Activated CD4-positive, alpha-beta T cell treated with anti-CD3 and anti-CD28 coated beads, Interleukin-2, Interleukin-4, amounts not matched to agents 100 ng/mL and 50 ng/mL, durations not matched to agents 16 hours and 8 hours (primary cell): ENCODE results near the gene TMPRSS11E.
"Not testable (repeated sequence)": the region's sequence is repeated elsewhere in the genome, so short reads cannot be mapped to it uniquely, and the experiment has no call there.

Source experiments
- DNase-seq: peaks from one replicate; pipeline ENCODE4 v3.0.0-alpha.2; 2020; ENCODE audit warnings: low spot score

The TMPRSS11E gene, protein sequence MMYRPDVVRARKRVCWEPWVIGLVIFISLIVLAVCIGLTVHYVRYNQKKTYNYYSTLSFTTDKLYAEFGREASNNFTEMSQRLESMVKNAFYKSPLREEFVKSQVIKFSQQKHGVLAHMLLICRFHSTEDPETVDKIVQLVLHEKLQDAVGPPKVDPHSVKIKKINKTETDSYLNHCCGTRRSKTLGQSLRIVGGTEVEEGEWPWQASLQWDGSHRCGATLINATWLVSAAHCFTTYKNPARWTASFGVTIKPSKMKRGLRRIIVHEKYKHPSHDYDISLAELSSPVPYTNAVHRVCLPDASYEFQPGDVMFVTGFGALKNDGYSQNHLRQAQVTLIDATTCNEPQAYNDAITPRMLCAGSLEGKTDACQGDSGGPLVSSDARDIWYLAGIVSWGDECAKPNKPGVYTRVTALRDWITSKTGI

DNA sequence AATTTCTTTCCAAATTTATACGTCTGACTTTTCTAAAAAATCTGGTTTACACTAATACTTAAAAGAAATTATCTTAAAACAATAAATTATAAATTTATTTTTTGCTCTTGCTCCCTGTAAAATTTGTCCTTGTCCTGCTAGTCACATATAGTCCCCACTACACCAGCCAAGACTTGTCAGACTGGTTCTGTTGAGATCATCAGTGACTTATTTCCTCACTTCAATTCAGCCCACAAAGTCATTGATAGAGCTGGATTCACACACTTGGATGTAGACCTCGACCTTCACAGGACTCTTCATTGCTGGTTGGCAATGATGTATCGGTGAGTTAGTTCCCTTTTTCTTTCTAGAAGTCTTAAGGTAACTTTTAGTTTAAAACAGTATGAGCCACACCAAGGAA, at the start of gene TMPRSS11E:
TSS of gene TMPRSS11E (plus strand) at position 263 of the 400 bp plus-strand sequence. CDS start at position 313, 50 bp downstream.
- no peak for DNase-seq

DNA sequence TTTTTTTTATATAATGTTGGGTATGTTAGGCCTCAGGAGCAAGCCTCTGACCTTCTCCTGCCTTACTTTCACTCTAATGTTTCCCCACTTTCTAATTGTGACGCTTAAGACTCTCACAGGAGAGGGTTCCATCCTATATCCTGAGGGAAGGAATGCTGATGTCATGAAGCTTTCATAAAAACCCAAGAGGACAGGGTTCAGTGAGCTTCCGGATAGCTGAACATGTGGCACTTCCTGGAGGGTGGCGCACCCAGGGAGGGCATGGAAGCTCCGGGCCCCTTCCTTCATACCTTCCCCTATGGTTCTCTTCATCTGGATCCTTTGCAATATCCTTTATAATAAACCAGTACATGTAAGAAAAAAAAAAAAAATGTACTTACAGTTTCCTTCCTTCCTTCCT, 48.0 kb upstream of the TMPRSS11E start:
- DNase-seq: no peak

DNA sequence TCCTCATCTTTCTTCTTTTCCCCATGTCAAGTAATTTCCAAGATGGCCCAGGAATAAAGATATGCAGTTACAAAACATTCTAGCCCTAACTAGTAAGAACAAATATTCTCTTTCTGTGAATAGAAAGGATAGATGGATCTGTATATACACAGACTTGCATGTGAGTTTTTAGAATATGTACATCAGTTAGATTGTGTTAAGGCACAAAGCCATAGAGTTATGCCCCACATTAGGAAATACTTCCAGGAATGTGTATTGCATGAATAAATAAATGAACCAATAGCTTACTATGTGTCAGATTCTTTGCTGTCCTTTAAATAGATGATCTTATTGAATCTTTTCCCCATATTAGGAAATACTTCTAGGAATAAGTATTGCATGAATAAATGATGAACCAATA, 46.0 kb upstream of the TMPRSS11E start:
- no peak for DNase-seq

DNA sequence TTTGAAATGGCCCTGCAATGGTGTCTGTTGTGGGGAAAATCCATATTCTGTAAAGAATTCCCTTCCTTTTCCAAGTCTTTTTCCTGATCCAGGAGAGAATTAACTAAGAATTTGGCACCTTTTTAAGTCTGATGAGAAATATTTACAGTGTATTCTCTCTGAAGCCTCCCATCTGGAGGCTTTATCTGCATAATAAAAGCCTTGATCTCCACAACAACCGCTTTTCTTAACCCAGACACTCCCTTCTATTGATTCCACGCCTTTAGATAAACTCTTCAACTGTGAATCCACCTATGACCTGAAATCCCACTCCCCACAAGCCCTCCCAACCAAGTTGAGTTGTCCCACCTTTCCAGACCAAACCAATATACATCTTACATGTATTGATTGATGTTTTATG, 43.1 kb upstream of the TMPRSS11E start:
- no peak for DNase-seq

DNA sequence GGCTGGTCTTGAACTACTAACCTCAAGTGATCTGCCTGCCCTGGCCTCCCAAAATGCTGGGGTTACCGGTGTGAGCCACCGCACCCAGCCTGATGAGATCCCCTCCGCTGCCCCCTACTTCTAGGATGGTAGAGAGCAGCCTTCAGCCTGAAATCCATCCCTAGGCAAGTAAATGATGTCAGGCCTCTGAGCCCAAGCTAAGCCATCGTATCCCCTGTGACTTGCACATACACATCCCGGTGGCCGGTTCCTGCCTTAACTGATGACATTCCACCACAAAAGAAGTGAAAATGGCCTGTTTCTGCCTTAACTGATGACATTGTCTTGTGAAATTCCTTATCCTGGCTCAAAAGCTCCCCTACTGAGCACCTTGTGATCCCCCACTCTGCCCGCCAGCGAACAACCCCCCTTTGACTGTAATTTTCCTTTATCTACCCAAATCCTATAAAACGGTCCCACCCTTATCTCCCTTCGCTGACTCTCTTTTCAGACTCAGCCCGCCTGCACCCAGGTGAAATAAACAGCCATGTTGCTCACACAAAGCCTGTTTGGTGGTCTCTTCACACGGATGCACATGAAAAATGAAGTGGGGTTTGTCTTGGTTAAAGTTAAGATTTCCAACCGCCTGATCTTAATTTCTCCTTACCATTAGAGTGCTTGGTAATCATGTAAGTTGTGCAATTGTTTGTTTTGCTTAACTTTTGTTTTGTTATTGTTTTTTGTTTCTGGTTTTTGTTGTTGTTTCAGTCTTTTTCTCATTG, 41.4 kb upstream of the TMPRSS11E start:
- DNase-seq: not testable (repeated sequence)

DNA sequence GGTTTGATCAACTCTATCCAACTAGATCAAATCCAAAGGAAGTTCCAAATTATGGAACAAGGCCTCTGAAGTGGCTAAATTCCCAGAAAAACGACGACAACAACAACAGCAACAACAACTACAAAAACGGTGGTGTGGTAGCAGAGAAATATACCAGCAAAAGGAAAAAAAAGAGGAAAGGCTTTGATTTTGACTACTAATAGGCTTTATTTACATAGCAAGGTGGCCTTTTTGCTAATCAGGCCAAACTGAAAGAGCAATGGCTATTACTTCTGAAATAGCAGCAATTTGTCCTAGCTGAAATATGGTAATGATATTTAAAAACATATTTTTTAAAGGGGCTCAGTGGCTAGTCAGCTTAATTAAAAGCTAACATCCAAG, 40.8 kb upstream of the TMPRSS11E start:
- DNase-seq: no peak

DNA sequence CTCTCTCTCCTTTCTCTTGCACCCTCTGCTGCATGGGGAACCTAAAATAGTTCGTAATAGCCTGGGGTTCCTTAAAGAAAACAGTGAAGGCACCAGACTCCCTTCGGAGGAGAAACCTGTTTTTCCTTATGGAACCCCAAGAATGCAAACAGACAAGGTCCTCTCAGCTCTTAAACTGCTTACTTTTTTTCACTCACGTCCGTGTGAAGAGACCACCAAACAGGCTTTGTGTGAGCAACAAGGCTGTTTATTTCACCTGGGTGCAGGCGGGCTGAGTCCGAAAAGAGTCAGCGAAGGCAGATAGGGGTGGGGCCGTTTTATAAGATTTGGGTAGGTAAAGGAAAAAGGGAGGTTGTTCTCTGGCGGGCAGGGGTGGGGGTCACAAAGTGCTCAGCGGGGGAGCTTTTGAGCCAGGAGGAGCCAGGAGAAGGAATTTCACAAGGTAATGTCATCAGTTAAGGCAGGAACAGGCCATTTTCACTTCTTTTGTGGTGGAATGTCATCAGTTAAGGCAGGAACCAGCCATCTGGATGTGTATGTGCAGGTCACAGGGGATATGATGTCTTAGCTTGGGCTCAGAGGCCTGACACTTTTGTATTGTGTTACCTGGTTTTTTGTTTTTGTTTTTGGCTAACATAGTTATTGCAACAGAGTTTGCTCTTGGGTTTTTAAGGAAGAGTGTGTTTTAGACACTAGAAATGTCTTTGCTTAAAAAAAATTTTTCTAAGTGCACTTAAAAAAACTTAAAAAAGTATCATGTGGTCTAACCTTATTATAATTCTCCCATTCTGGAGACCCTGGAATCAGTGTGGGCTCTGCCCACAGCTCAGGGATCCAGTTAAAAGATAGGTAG, 40.0 kb upstream of the TMPRSS11E start:
- not testable (repeated sequence) for DNase-seq

DNA sequence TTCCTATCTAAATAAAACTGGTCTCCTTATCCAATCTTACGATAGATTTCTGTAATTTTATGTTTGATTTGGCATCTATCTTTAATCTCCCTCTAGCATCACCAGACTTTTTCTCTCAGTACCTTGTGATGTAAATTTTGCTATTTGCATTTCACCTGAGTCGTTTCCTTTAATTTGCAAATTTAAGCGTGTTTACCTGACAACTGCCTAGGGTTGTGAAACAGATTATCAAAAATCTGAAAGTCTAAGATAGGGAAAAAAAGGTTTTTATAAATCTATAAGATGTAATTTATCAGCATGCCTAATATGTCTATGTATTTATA, 39.4 kb upstream of the TMPRSS11E start:
- DNase-seq: no peak

DNA sequence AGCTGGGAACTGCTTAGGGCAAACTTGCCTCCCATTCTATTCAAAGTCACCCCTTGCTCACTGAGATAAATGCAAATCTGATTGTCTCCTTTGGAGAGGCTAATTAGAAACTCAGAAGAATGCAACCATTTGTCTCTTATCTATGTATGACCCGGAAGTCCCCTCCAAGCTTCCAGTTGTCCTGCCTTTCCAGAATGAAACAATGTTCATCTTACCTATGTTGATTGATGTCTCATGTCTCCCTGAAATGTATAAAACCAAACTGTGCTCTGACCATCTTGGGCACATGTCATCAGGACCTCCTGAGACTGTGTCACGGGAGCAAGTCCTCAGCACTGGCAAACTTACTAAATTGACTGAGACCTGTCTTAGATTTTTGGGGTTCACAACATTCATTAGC, 37.1 kb upstream of the TMPRSS11E start:
- DNase-seq: no peak

DNA sequence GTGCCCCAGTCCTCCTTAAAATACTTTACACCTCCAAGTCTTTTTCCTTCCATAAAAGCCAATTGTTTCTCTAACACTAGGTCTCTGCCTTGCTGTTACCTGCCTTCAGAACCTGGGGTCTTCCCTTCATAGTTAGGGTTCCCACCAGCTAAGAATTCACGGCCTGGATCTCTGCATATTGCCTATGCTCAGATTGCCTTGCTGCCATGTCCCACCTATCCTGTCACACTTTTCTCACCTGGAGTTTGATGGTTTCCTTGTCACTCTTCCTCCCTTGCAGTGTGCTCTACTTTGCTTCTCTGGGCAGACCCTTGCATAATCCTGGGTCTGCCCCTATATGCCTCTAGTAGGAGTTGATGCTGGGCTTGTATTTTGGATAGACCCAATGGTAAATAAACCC, 36.6 kb upstream of the TMPRSS11E start:
- DNase-seq: no peak

DNA sequence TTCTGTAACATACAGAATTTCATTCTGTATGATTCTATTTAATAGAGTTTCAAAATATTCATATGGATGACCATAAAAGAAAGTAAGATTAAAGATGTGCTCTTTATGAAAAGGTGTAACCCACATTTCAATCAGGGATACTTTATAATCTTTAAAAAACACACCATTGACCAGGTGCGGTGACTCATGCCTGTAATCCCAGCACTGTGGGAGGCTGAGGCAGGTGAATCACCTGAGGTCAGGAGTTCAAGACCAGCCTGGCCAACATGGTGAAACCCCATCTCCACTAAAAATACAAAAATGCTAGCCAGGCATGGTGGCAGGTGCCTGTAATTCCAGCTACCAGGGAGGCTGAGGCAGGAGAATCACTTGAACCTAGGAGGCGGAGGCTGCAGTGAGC, 35.2 kb upstream of the TMPRSS11E start:
- DNase-seq: not testable (repeated sequence)

DNA sequence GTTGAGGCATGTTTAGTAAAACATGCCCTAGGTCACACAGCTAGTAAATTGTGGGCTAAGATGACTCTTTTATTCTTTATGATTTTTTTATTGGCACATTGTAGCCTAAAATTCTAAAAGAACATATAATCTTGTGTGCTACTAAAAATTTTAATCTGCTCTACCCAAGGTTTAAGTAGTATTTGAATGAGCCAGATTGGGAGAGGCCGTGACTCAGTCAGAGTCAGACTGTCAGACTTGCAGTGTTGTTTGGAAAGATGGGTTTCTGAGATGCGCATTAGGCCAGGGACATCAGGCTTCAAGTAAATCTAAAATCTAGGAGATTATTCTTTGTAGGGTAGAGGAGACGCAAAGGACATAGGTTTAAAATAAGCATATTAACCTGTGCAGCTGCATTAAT, 30.7 kb upstream of the TMPRSS11E start:
- no peak for DNase-seq

DNA sequence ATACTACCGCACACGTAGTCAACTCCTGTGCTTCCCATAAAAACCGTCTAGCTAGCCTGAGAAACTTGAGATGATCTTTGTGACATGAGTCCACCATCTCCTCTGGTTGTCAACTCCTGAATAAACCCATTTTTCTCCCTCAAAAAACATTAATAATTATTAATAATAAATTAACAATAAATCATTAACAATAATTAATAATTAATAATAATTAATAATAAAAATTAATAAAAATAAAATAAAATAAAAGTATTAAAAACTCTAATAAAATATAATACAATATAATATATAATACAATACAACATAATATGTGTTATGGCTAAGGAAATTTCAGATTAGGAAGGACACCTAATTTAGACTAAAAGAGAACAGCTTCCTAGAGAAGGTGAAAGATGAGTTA, 20.7 kb upstream of the TMPRSS11E start:
- DNase-seq: no peak

DNA sequence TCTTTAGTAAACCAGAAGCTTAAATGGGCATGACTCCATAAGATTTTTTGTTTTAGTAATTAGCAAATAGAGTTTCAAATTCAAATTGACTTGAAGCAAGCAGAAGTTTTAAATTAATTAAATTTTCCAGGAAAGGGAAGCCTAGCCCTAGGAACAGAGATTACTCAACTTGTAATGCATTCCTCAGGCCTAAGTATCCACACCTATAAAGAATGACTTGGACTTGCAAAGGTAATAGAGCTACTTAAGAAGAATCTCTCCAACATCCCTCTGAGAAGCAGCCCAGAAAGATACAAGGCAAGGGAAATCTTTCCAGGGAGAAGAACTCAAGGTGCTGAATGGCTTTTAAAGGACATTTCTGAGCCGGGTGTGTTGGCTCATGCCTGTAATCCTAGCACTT, 16.9 kb upstream of the TMPRSS11E start:
- no peak for DNase-seq

DNA sequence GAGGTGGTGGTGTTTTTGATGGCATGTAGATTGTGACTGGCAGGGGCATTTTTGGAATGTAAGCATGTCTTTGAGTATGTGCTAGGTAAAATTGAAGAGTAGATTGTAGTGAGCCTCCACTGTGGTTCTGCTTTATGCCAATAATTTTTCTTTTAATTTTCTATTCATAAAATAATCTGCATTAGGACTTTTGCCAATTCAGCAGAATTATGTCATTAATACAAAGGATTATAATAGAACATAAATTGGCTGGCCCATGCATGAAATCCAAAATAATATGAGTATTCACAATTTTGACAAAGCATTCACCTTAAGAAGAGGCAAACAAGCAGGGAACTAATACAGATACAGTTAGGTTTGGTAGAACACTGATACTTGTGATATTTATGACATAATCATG, 14.9 kb upstream of the TMPRSS11E start:
- no peak for DNase-seq

DNA sequence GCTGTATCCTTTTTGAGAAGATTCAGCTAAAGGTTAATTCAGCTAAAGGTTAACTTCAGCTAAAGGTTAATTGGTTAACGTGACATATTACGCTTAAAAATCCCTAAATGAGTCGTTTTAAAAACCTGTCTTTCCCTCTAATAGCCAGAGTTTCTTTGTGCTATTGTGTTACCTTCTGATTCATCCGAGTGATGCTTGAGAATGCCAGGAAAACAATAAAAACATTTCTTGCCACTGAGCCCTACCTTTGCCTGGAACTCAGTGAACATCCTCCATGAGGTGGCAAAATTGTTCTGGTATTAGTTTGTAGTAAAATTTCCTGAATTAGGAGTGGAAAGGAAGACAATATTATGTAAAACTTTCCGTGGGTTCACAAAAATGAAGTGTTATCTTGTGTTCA, 13.7 kb upstream of the TMPRSS11E start:
- DNase-seq: no peak

DNA sequence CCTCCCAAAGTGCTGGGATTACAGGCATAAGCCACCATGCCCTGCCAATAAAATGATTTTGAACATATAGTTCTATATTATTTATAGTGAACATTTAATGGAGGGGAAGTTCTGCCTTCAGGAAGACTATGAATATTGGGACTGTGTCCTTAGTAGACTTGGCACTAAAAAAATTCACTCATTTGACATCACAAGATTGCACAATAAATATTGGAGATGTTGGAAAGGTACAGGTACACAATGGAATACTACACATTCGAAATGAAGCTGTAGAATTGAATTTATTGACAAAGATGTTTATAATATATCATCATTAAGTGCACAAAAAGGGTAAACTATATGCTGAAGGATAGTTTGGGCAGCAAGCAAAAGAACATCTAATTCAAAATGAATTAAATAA, 13.0 kb upstream of the TMPRSS11E start:
- no peak for DNase-seq

DNA sequence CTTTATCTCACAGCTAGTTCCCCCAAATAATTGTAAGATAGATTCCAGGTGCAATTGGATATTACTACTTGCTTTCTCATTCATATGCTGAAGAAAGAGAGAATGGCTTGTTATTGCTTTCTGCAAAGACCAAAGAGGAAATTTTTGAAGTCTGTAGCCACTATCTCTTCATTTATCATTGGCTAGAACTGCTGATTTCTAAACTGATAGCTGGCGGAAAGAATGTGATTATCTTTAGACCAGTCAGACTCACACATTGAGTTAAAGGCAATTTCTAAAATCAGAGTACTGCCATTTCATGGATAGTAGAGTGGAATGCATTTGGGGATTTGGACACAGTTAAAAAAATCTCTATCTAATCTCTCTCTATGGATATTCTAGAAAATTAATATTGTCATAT, 12.4 kb upstream of the TMPRSS11E start:
- no peak for DNase-seq

DNA sequence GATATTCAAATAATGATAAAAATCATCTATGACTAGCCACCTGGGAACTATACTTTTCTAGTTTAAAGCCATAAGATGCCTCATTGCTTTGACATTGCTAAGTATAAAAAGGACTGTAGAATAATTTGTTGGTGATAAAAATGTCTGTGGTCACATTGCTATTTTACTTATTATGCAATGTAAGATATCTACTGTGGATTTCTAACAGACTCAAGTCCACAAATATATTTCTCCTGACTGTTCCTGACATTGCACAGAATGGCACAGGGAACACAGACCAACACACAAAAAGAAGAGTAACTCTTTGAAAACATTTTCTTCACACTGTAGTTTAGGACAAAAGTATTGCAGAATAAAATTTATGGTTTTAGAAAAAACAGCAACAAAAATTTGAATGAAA, 2.2 kb upstream of the TMPRSS11E start:
- no peak for DNase-seq

DNA sequence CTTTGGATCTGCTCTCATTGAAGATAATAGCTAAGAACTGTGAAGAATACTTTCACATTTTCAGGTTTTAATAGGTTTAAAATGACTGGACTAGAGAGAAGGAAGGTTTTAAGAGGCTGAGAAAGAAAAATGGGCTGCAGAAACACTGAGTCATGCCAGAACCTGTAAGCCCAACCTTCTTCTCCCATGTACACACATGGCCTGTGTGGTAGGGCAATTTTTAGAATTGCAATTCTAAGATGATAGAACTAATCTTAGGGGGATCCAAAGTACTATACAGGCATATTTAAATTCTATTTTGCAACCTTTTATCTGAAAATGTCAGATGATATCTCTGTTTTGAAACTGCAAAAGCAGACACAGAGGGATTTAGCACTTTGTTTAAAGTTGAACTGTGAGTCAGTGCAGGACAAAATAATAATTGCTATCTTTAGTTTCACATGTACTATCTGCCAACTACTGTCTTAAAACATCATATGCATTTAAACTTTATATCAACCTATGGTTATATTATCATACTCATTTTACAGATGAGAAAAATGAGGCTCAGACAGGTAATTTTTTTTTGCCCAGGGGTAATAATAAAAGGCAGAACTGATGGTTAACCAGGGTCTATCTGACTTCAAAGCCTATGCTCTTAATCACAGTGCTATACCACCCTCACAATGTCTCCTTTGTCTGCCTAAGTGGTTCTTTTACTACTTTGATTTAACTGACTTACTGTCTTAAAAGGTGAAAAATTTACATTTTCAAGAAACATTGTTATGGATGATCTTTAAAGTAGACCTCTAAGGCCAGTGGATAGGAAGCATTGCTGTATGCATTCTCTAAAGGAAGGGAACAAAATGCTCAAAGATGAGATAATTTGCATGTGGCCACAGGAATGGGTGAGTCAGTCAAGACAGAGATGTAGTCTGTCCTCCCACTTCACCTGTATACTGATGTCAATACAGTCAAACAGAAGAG, 4.3 kb downstream of the TMPRSS11E start:
- no peak for DNase-seq

DNA sequence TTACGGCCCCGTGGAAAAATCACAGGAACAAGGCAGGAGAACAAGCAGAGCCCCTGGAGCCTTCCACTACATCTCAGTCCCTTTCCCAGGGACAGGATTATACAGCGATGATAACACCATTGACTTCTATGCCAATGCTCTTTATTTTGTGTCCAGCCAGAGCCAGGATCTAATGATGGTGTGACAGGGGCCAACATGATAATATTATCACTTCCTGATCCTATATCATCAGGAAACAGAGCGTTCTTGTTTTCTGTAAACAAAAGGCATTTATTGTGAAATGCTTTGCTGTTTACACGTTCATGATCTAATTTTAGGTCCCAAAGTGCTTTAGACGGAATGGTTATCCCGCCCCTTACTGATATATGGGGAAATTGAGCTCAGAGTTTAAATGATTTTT, 12.8 kb downstream of the TMPRSS11E start:
- no peak for DNase-seq

DNA sequence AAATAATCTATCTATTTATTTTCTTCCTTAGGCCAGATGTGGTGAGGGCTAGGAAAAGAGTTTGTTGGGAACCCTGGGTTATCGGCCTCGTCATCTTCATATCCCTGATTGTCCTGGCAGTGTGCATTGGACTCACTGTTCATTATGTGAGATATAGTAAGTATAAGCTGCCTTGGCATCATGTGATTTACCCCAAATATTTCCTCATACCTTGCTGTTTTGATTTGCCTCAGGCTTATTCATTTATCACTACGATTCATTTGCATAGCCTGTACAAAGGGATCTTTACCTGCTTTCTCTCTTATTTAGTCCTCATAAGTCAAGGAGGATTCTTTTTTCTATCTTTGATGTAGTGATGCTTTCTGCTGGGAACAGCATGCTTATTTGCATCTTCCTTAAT, 14.5 kb downstream of the TMPRSS11E start:
- no peak for DNase-seq
